HG03354 (cell line): Measurements from ENCODE around the gene CPSF4L.
"Not testable (repeated sequence)": the region's sequence is repeated elsewhere in the genome, so short reads cannot be mapped to it uniquely, and the experiment has no call there.

ENCODE experiments used
- ATAC-seq: cut with Tn5 transposase; IDR thresholded peaks from one replicate; pipeline ENCODE4 v1.9.1; 2021; ENCODE audit warnings: mild to moderate bottlenecking; ENCODE audit not compliant: unreplicated experiment, poor library complexity, severe bottlenecking

Gene CPSF4L

GRCh38 chr17:73261617-73261951 is at the start of gene CPSF4L:
CPSF4L (minus strand) TSS chr17:73261880; CDS start chr17:73261818, 62 bp downstream.
- no peak for ATAC-seq

GRCh38 chr17:73311428-73311780 is 49.7 kb upstream of the CPSF4L start:
- ATAC-seq: peak; percentile 21

- no peak for ATAC-seq
Observed at GRCh38 chr17:73309727-73310596, 48.3 kb upstream of the CPSF4L start.

- not testable (repeated sequence) for ATAC-seq
Observed at GRCh38 chr17:73308959-73309358, 47.3 kb upstream of the CPSF4L start.

- no peak for ATAC-seq
Observed at GRCh38 chr17:73308017-73308823, 46.5 kb upstream of the CPSF4L start.

- ATAC-seq: no peak
Observed at GRCh38 chr17:73307130-73307529, 45.5 kb upstream of the CPSF4L start.

- ATAC-seq: no peak
Observed at GRCh38 chr17:73305845-73306836, 44.5 kb upstream of the CPSF4L start.

- peak; percentile 49 for ATAC-seq
Observed at GRCh38 chr17:73304971-73305812, 43.5 kb upstream of the CPSF4L start.

GRCh38 chr17:73304438-73304837 is 42.8 kb upstream of the CPSF4L start:
- ATAC-seq: no peak

- ATAC-seq: no peak
Observed at GRCh38 chr17:73302189-73302588, 40.5 kb upstream of the CPSF4L start.

GRCh38 chr17:73301369-73301768 is 39.7 kb upstream of the CPSF4L start:
- ATAC-seq: no peak

GRCh38 chr17:73300392-73300791 is 38.7 kb upstream of the CPSF4L start:
- no peak for ATAC-seq

GRCh38 chr17:73297934-73298861 is 36.5 kb upstream of the CPSF4L start:
- ATAC-seq: peak; percentile 72

- no peak for ATAC-seq
Observed at GRCh38 chr17:73293480-73293911, 31.8 kb upstream of the CPSF4L start.

- no peak for ATAC-seq
Observed at GRCh38 chr17:73293031-73293430, 31.4 kb upstream of the CPSF4L start.

GRCh38 chr17:73292031-73292531 is 30.4 kb upstream of the CPSF4L start:
- ATAC-seq: no peak

GRCh38 chr17:73291260-73291801 is 29.7 kb upstream of the CPSF4L start:
- peak; percentile 87 for ATAC-seq
